Neutrophil (primary cell): ENCODE measurements around the gene H19.

Experiments
- H3K27ac ChIP-seq: fragments of 200-600 bp; sonication (generic); 2 replicates; pipeline ENCODE4 v1.5.1; 2016; ENCODE audit warnings: mild to moderate bottlenecking, moderate library complexity
- H3K27me3 ChIP-seq: fragments of 200-600 bp; sonication (generic); 2 replicates; pipeline ENCODE4 v1.6.0; 2016; ENCODE audit warnings: mild to moderate bottlenecking
- H3K36me3 ChIP-seq: fragments of 200-600 bp; sonication (generic); 2 replicates; pipeline ENCODE4 v1.5.1; 2017
- H3K4me1 ChIP-seq, 2 experiments: fragments of 200-600 bp in 1 of 2; sonication (generic) in 1 of 2; 1 replicate in 1 of 2; 2 replicates in 1 of 2; pipeline versions ENCODE4 v1.5.1 to v1.6.1; 2013 to 2016; ENCODE audit warnings: low read depth in 1 of 2, low read length in 1 of 2, mild to moderate bottlenecking in 1 of 2, moderate library complexity in 1 of 2; ENCODE audit not compliant: control insufficient read depth in 1 of 2, insufficient read depth in 1 of 2
- H3K4me3 ChIP-seq, 2 experiments: fragments of 200-600 bp in 1 of 2; sonication (generic) in 1 of 2; 1 replicate in 1 of 2; 2 replicates in 1 of 2; pipeline ENCODE4 v1.5.1; 2013 to 2016; ENCODE audit warnings: low read depth in 1 of 2, low read length in 1 of 2, mild to moderate bottlenecking in 1 of 2, moderate library complexity in 1 of 2
- H3K9me3 ChIP-seq: fragments of 200-600 bp; sonication (generic); 2 replicates; pipeline ENCODE4 v1.5.1; 2016
- TF ChIP-seq, protein P1 (sequence below): fragments of 200-600 bp; sonication (generic); IDR thresholded peaks from 2 replicates; pipeline ENCODE4 v1.5.1; 2016; ENCODE audit warnings: antibody characterized with exemption

H19 gene

DNA sequence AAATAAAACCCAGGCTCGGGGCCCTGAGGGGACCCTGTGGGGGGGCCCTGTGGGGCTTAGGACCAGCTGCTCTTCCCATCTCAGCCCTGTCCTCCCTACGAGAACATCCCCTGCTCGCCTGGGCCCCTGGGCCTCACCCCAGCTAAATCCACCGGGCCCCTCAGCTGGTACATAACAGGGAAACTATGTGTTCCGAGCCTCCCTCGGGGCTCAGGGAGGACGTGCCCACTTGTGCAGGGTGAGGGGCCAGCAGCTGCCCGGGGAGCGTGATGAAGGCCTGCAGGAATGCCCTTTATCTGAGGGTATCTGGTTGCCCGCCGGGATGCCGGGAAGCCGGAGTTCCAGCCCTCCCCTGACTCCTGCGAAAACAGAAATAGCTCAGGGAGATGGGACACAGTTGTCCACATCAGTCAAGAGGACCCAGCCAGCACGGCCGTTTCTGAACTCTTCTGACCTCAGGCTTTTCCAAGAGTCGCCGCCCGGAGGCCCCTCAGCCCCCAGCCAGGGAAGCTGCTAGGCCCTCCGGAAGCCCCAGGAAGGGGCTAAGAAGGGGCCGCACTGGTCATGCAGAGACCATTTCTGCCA lies 29.9 kb downstream of the H19 start:
- Histone ChIP-seq H3K36me3 (no peaks in the 10 kb centered on the region), H3K4me1 (no peaks in the 10 kb centered on the region), H3K27ac (no peak overlapping the region), H3K9me3 (no peaks in the 10 kb centered on the region), H3K27me3 (no peaks in the 10 kb centered on the region), H3K4me3 (no peak overlapping the region)
- TF ChIP-seq, protein P1, sequence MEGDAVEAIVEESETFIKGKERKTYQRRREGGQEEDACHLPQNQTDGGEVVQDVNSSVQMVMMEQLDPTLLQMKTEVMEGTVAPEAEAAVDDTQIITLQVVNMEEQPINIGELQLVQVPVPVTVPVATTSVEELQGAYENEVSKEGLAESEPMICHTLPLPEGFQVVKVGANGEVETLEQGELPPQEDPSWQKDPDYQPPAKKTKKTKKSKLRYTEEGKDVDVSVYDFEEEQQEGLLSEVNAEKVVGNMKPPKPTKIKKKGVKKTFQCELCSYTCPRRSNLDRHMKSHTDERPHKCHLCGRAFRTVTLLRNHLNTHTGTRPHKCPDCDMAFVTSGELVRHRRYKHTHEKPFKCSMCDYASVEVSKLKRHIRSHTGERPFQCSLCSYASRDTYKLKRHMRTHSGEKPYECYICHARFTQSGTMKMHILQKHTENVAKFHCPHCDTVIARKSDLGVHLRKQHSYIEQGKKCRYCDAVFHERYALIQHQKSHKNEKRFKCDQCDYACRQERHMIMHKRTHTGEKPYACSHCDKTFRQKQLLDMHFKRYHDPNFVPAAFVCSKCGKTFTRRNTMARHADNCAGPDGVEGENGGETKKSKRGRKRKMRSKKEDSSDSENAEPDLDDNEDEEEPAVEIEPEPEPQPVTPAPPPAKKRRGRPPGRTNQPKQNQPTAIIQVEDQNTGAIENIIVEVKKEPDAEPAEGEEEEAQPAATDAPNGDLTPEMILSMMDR: no peak

- H3K36me3 ChIP-seq: no peaks in the 10 kb centered on the region
- no peaks in the 10 kb centered on the region for H3K9me3 ChIP-seq
- H3K4me1 ChIP-seq: no peaks in the 10 kb centered on the region
- TF ChIP-seq, protein P1: no peak
- H3K27me3 ChIP-seq: no peaks in the 10 kb centered on the region
- no peak overlapping the region for H3K27ac ChIP-seq
- H3K4me3 ChIP-seq: no peak overlapping the region
Observed at GRCh38 chr11:1966531-1966930, 31.1 kb downstream of the H19 start.

DNA sequence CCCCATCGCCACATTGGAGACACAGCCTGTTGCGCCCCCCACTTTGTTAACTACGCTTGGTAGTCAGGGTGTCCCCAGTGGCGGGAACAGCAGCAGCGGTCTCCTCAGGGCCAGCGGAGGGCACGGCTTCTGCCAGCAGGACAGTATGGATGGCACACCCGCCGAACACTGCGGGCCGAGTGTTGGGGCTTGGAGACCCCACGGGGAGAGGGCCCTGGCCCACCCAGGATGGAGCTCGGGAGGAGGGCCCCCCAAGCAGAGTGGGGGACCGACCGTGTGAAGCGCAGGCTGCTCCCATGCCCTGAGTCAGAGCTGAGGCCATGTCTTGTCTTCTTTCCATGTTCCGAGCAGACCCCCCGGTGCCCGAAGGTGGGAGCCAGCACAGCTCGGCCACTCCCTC lies 32.7 kb downstream of the H19 start:
- Histone ChIP-seq H3K9me3 (no peaks in the 10 kb centered on the region), H3K27me3 (no peaks in the 10 kb centered on the region), H3K4me1 (no peaks in the 10 kb centered on the region), H3K36me3 (no peaks in the 10 kb centered on the region), H3K4me3 (no peak overlapping the region), H3K27ac (no peak overlapping the region)
- TF ChIP-seq, protein P1: no peak

DNA sequence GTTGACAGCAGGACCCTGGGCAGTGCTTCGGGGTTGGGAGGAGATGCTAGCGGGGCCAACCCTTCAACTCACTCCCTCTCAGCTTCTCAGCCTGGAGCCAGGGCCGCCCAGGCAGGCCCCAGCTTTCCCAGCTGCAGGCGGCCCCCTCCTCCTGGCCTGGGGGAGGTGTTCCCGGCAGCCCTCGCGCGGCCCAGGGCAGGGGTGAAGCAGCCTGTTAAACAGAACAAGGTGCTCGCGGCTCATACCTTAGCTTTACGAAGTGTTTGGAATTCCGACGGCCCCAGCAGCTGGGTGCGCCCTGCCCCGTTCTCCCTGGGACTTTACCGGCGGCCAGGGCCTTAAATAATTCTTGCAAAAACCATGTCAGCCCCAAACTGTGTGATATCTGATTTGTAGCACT lies 33.3 kb downstream of the H19 start:
- H3K4me3 ChIP-seq: no peak overlapping the region
- H3K9me3 ChIP-seq: no peaks in the 10 kb centered on the region
- no peaks in the 10 kb centered on the region for H3K27me3 ChIP-seq
- no peaks in the 10 kb centered on the region for H3K4me1 ChIP-seq
- TF ChIP-seq, protein P1: no peak
- H3K27ac ChIP-seq: no peak overlapping the region
- no peaks in the 10 kb centered on the region for H3K36me3 ChIP-seq

DNA sequence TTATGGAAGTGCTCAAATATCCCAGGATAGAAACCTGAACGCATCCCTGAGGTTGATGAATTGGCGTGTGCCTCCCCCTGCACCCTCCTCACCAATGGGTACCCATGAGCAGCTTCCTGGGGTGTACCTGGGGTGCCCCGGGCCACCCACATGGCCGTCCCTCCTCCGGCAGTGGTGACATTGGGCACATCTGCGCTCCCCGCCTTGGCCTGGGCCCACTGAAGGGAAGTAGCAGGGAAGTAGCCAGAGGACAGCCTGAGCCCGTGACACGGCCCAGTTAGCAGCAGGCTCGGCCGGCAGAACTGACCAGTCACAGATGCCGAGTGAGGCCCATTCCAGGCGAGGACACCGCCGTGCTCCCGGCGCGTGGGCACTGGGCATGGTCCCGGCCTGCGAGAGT lies 33.8 kb downstream of the H19 start:
- Histone ChIP-seq H3K4me3 (no peak overlapping the region), H3K27ac (no peak overlapping the region), H3K4me1 (no peaks in the 10 kb centered on the region), H3K36me3 (no peaks in the 10 kb centered on the region), H3K9me3 (no peaks in the 10 kb centered on the region), H3K27me3 (no peaks in the 10 kb centered on the region)
- TF ChIP-seq, protein P1: no peak

- Histone ChIP-seq H3K27ac (no peak overlapping the region), H3K36me3 (no peaks in the 10 kb centered on the region), H3K4me3 (no peak overlapping the region), H3K4me1 (no peaks in the 10 kb centered on the region), H3K27me3 (no peaks in the 10 kb centered on the region), H3K9me3 (no peaks in the 10 kb centered on the region)
- TF ChIP-seq, protein P1: no peak
Observed at GRCh38 chr11:1959786-1960185, 37.9 kb downstream of the H19 start.
